ENCODE results near the gene PELI3. TPM values are rescaled to one million over a fixed set of nuclear protein-coding genes. Genes with fewer than 3 reads are reported as not detected.

Gene PELI3
- total and polyA plus RNA-seq, 2 of the 8 experiments (the other 6 are each of a cell fraction or from before 2014, with no cell fraction given): 5.2 to 7.6 TPM

DNA sequence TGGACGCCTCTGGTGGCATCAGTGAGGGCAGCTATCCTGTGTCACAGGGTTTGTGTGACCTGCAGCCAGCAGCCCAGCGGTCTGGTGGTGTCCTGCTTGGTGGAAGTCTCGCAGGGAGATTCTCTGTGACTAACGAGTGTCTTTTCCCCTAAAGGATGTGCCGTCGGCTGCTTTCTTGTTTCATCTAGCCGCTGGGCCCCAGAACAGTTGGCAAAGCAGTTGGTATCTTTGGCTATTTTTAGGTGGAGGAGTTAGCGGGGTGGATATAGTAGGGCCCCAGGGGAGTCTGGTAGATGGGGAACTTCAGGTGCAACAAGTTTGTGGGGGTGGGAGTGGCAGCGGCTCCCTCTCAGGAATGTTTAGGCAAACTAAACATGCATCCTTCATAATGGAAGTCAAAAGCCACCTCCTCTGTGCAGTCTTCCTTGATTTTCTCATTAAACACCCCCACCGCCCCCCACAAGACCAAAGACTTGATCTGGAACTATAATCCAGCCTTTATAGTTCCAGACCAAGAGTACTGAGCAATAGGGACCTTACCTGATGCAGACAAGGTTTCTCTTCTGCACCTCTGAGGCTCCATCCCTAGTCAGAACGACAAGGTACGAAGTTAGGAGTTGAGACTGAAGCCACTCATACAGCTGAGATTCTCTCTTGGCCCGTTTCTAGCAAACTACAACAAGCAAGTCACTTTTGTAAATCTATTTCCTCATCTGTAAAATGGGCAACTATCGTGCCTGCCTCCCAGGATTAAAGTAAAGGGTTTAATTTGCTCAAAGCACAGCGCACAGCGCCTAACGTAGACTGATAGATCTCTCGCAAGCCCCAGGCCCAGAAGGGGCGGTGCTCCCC lies 1.1 kb upstream of the PELI3 start:
- Histone ChIP-seq H3K4me3 (ENCODE audit: extremely low read depth in 1 of 4, insufficient read depth in 2 of 4, low read depth in 3 of 4, low read length in 4 of 4) (peak overlapping the region; percentile 58 to 78 (median 70)), H2BK12ac (ENCODE audit: low read depth, low read length) (peak overlapping the region; percentile 71; the same call in 1 of the 2 replicates), H3K4me1 (replicated peaks in 1 of 4; ENCODE audit: control insufficient read depth in 3 of 4, insufficient read depth in 4 of 4, low read length in 3 of 4) (peaks cover 7 to 25% (median 14%) of the 10 kb centered on the region in 4 experiments), H3K27ac (ENCODE audit: low read depth, low read length) (no peak overlapping the region), H3K14ac (ENCODE audit: insufficient read length) (no peak overlapping the region), H3K36me3 (ENCODE audit: control insufficient read depth in 2 of 4, insufficient read depth in 4 of 4, low read length in 3 of 4) (no peaks in the 10 kb centered on the region; a peak in 1 of 8 replicates), H3K79me1 (ENCODE audit: low read depth, low read length) (no peaks in the 10 kb centered on the region), H2BK20ac (ENCODE audit: low read length) (0 out of 2 replicates have a peak overlapping the region, but pooled peaks have one; percentile 56), H3K27me3 (replicated peaks in 1 of 4; ENCODE audit: control insufficient read depth in 3 of 4, extremely low read depth in 1 of 4, insufficient read depth in 3 of 4, low read length in 3 of 4) (no peaks in the 10 kb centered on the region; a peak in 1 of 7 replicates), H3K18ac (ENCODE audit: extremely low read depth, low read length) (peak overlapping the region; percentile 73; the same call in 1 of the 2 replicates), H3K9ac (replicated peaks in 1 of 4; ENCODE audit: extremely low read depth in 1 of 4, low read depth in 3 of 4, low read length in 3 of 4) (0 out of 7 replicates have a peak overlapping the region, but pooled peaks of 1 of the 4 experiments have one; percentile 44), H3K4me2 (ENCODE audit: insufficient read depth in 1 of 2, low read depth in 2 of 2, low read length in 2 of 2) (peak overlapping the region; percentile 65 to 94), H4K5ac (ENCODE audit: insufficient read length, low read depth, low read length) (no peak overlapping the region), H3K79me2 (ENCODE audit: control insufficient read depth in 1 of 2, insufficient read depth in 2 of 2, low read length in 2 of 2) (no peaks in the 10 kb centered on the region), H4K8ac (ENCODE audit: extremely low read depth, insufficient read depth, low read length) (no peak overlapping the region), H4K20me1 (replicated peaks in 1 of 2; ENCODE audit: control insufficient read depth in 1 of 2, insufficient read depth in 2 of 2, low read length in 2 of 2) (no peaks in the 10 kb centered on the region), H4K91ac (replicated peaks; ENCODE audit: insufficient read length, low read length) (no peak overlapping the region), H3K56ac (replicated peaks; ENCODE audit: insufficient read length, low read depth, low read length) (no peak overlapping the region), H2BK120ac (replicated peaks; ENCODE audit: low read depth, low read length) (no peak overlapping the region), H2AK5ac (ENCODE audit: low read depth, low read length) (no peak overlapping the region), H3K23me2 (ENCODE audit: low read depth, low read length) (peaks cover 13% of the 10 kb centered on the region), H3K23ac (ENCODE audit: insufficient read length) (no peak overlapping the region), H2BK5ac (ENCODE audit: low read depth, low read length) (peak overlapping the region; percentile 81; the same call in 1 of the 2 replicates), H2AFZ (ENCODE audit: low read length) (no peak overlapping the region), H3K4ac (replicated peaks; ENCODE audit: insufficient read length, low read depth, low read length) (no peak overlapping the region), H2BK15ac (ENCODE audit: low read length) (peak overlapping the region; percentile 77; the same call in 1 of the 2 replicates), H3K9me3 (ENCODE audit: insufficient read depth in 2 of 2, low read depth in 1 of 2, low read length in 1 of 2) (peaks cover 4% of the 10 kb centered on the region in 2 experiments; a peak in 2 of 4 replicates)
- 42% methylated on average over 19 of the region's 19 CpGs; no CpG with 5 or more reads in 1 of the 2 experiments for WGBS, 2 experiments (ENCODE audit: extremely low coverage in 1 of 2, insufficient coverage in 1 of 2, insufficient read length in 1 of 2, insufficient replicate concordance in 2 of 2, low coverage in 1 of 2, low lambda C conversion rate in 2 of 2, missing lambda C conversion rate in 1 of 2)
- POLR2A ChIA-PET (ENCODE audit: partially characterized antibody): interaction anchor here (0.6 to 7.3 kb wide), 8 partner anchors 8 to 39 kb away, joined by 3 to 85 read pairs (median 3); partner anchors contain the start of genes DPP3 and MRPL11
- FAIRE-seq: no peak
- 0 out of 2 replicates have a peak, but pooled peaks have one; percentile 23 for TF ChIP-seq TBP (IDR thresholded peaks at IDR 0.05; ENCODE audit: low read depth, low read length)
- no peak for TF ChIP-seq SIX5 (IDR thresholded peaks at IDR 0.05; ENCODE audit: low read depth, low read length)
- TF ChIP-seq KDM1A (IDR thresholded peaks at IDR 0.05; ENCODE audit: borderline replicate concordance, low read length): peak; percentile 32; the same call in 1 of the 2 replicates
- TF ChIP-seq HDAC2 (IDR thresholded peaks at IDR 0.05; ENCODE audit: borderline replicate concordance in 1 of 2, low read depth in 2 of 2, low read length in 2 of 2): peak in 1 of 2 experiments; percentile 31; a peak in 1 of 4 replicates
- DNase-seq (ENCODE audit: low read depth in 1 of 2, low spot score in 2 of 2): peak in 1 of 2 experiments; percentile 46
- CTCF ChIA-PET (ENCODE audit: partially characterized antibody): interaction anchor here (0.5 to 6.7 kb wide), 15 partner anchors 7 to 387 kb away, joined by 3 to 39 read pairs (median 4); partner anchors contain the start of genes MRPL11 and NPAS4
